Measurements from ENCODE around the gene ZHX3. TPM values are rescaled to one million over a fixed set of nuclear protein-coding genes. Genes with fewer than 3 reads are reported as not detected.

Gene ZHX3
- total and polyA plus RNA-seq, 2 of the 13 experiments (the other 11 are each of a cell fraction or from before 2014, with no cell fraction given), result 8.4 to 11.7 TPM

DNA sequence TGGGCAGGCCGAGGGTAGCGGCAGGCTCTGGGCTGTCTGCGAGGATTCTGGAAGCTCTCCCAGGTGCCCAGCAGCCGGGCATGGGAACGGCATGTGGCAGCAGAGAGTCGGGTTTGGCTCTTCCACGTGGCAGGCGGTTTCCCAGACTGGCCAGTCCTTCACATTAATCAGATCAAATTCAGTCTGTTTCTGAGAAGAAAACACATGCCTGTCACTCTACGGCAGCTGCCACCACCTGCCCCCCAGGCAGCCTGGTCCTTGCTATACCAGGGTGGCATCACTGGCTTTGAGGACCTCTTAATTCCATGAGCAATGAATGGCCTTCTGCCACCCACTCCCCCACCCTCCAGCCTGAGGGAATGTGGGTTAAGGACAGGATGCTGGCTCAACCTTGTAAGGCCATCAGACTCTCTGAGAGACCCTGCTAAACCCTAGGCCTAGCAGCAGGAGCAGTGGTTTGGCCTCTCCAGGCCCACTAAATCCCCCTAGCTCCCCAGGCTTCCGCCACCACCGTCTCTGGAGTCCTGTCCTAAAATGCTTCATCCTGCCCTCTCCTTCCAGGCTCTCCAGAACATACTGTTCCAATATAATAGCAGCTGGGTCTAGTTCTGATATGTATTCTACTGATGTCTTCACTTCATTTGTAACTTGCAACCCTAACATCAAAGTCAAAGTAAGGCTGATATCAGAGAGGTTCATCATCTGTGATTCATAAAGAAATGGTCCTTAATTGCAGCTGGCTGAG, 132.3 kb downstream of the ZHX3 start:
- Histone ChIP-seq H2AFZ (ENCODE audit: low read length) (no peak overlapping the region), H3K4me2 (ENCODE audit: low read depth, low read length) (no peak overlapping the region), H3K9me3 (ENCODE audit: low read length) (no peaks in the 10 kb centered on the region), H3K27me3 (ENCODE audit: control insufficient read depth in 1 of 2, insufficient read depth in 2 of 2, low read length in 2 of 2) (no peaks in the 10 kb centered on the region), H3K9ac (ENCODE audit: insufficient read depth, low read depth, low read length) (no peak overlapping the region), H3K4me3 (replicated peaks in 1 of 3; ENCODE audit: insufficient read depth in 1 of 3, low read depth in 2 of 3, low read length in 3 of 3) (no peak overlapping the region), H3K4me1 (ENCODE audit: insufficient read depth, low read length) (peaks cover 9% of the 10 kb centered on the region), H3K79me2 (ENCODE audit: insufficient read depth, low read length) (no peaks in the 10 kb centered on the region), H3K27ac (ENCODE audit: extremely low read length, insufficient read depth, low read length) (no peak overlapping the region), H4K20me1 (ENCODE audit: insufficient read depth, low read length) (no peaks in the 10 kb centered on the region), H3K36me3 (replicated peaks in 1 of 2; ENCODE audit: control insufficient read depth in 1 of 2, insufficient read depth in 2 of 2, low read length in 2 of 2) (peaks cover 0 to 3% of the 10 kb centered on the region in 2 experiments; a peak in 2 of 5 replicates)
- BruUV-seq (replicated peaks), result no TSS peak
- TF ChIP-seq ZNF484 (CRISPR knock-in tag; IDR thresholded peaks at IDR 0.05; ENCODE audit: borderline replicate concordance, low read depth) (no peak), ZSCAN25 (CRISPR knock-in tag; IDR thresholded peaks at IDR 0.05) (no peak)
- TF ChIP-seq, protein P1, sequence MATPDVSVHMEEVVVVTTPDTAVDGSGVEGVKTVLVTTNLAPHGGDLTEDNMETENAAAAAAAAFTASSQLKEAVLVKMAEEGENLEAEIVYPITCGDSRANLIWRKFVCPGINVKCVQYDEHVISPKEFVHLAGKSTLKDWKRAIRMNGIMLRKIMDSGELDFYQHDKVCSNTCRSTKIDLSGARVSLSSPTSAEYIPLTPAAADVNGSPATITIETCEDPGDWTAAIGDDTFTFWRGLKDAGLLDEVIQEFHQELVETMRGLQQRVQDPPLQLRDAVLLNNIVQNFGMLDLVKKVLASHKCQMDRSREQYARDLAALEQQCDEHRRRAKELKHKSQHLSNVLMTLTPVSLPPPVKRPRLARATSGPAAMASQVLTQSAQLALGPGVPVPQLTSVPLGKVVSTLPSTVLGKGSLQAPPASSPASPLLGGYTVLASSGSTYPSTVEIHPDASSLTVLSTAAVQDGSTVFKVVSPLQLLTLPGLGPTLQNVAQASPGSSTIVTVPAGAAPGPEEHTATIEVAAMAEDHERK (CRISPR knock-in tag; IDR thresholded peaks at IDR 0.05; ENCODE audit: low read depth), result no peak
- TF ChIP-seq, protein P2, sequence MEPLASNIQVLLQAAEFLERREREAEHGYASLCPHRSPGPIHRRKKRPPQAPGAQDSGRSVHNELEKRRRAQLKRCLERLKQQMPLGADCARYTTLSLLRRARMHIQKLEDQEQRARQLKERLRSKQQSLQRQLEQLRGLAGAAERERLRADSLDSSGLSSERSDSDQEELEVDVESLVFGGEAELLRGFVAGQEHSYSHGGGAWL (CRISPR knock-in tag; IDR thresholded peaks at IDR 0.05), result no peak
- in situ Hi-C loops (cut with HindIII; ENCODE audit: extremely low pct_ligation_motif_present, low pct_unique_long_range_greater_than_20kb) (no loop called here), intact Hi-C loops (cut with micrococcal nuclease; ENCODE audit: unreplicated experiment) (no loop called here)
- ATAC-seq, result no peak
- CTCF ChIA-PET (ENCODE audit: low intra/inter-chr PET ratio, low total read pairs), result no interaction called here
- DNase-seq (ENCODE audit: low spot score), result no peak
- POLR2A ChIA-PET, result no interaction called here
- 92% methylated on average over 11 of the region's 11 CpGs for WGBS (ENCODE audit: low lambda C conversion rate)
- no peak for FAIRE-seq

DNA sequence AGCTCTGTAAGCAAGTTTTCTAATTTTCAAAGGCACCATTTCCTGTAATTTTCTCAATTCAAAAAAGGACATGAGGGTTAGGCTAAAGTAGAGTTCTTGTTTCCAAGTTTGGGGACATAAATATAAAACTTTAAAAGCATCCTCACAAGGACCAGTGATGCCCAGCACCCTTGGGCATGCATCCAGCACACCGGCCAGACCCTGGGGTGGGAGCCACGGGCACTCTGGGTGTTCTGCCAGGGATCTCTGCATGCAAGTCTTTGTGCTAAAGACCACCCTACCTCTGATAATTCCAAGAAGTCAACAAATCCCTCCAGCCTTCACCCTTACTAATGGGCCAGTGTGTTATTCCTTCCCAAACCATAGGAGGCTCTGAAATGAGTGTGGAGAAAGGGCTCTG, 133.7 kb downstream of the ZHX3 start:
- intact Hi-C loops (cut with micrococcal nuclease; ENCODE audit: unreplicated experiment), result no loop called here
- CTCF ChIA-PET (ENCODE audit: low intra/inter-chr PET ratio, low total read pairs), result no interaction called here
- DNase-seq (ENCODE audit: low spot score) (no peak), ATAC-seq (no peak), FAIRE-seq (no peak)
- 75% methylated on average over 2 of the region's 2 CpGs for WGBS (ENCODE audit: low lambda C conversion rate)
- H3K4me1 ChIP-seq (ENCODE audit: insufficient read depth, low read length), result peaks cover 12% of the 10 kb centered on the region
- in situ Hi-C loops (cut with HindIII; ENCODE audit: extremely low pct_ligation_motif_present, low pct_unique_long_range_greater_than_20kb), result no loop called here
- H3K4me2 ChIP-seq (ENCODE audit: low read depth, low read length), result no peak overlapping the region
- H3K4me3 ChIP-seq (replicated peaks in 1 of 3; ENCODE audit: insufficient read depth in 1 of 3, low read depth in 2 of 3, low read length in 3 of 3), result no peak overlapping the region
- peaks cover 0 to 3% of the 10 kb centered on the region in 2 experiments; a peak in 2 of 5 replicates for H3K36me3 ChIP-seq (replicated peaks in 1 of 2; ENCODE audit: control insufficient read depth in 1 of 2, insufficient read depth in 2 of 2, low read length in 2 of 2)
- H3K9me3 ChIP-seq (ENCODE audit: low read length), result no peaks in the 10 kb centered on the region
- no peak overlapping the region for H2AFZ ChIP-seq (ENCODE audit: low read length)
- H3K9ac ChIP-seq (ENCODE audit: insufficient read depth, low read depth, low read length), result no peak overlapping the region
- no peak overlapping the region for H3K27ac ChIP-seq (ENCODE audit: extremely low read length, insufficient read depth, low read length)
- no peaks in the 10 kb centered on the region for H3K79me2 ChIP-seq (ENCODE audit: insufficient read depth, low read length)
- H4K20me1 ChIP-seq (ENCODE audit: insufficient read depth, low read length), result no peaks in the 10 kb centered on the region
- BruUV-seq (replicated peaks), result no TSS peak
- no peaks in the 10 kb centered on the region for H3K27me3 ChIP-seq (ENCODE audit: control insufficient read depth in 1 of 2, insufficient read depth in 2 of 2, low read length in 2 of 2)
- POLR2A ChIA-PET, result no interaction called here
- TF ChIP-seq, protein P3, sequence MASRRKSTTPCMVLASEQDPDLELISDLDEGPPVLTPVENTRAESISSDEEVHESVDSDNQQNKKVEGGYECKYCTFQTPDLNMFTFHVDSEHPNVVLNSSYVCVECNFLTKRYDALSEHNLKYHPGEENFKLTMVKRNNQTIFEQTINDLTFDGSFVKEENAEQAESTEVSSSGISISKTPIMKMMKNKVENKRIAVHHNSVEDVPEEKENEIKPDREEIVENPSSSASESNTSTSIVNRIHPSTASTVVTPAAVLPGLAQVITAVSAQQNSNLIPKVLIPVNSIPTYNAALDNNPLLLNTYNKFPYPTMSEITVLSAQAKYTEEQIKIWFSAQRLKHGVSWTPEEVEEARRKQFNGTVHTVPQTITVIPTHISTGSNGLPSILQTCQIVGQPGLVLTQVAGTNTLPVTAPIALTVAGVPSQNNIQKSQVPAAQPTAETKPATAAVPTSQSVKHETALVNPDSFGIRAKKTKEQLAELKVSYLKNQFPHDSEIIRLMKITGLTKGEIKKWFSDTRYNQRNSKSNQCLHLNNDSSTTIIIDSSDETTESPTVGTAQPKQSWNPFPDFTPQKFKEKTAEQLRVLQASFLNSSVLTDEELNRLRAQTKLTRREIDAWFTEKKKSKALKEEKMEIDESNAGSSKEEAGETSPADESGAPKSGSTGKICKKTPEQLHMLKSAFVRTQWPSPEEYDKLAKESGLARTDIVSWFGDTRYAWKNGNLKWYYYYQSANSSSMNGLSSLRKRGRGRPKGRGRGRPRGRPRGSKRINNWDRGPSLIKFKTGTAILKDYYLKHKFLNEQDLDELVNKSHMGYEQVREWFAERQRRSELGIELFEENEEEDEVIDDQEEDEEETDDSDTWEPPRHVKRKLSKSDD (CRISPR knock-in tag; IDR thresholded peaks at IDR 0.05; ENCODE audit: low read depth), result no peak
- TF ChIP-seq DMAP1 (CRISPR knock-in tag; IDR thresholded peaks at IDR 0.05), result no peak
- TF ChIP-seq FOXJ3 (CRISPR knock-in tag; IDR thresholded peaks at IDR 0.05; ENCODE audit: borderline replicate concordance), result no peak
- TF ChIP-seq ZNF672 (CRISPR knock-in tag; IDR thresholded peaks at IDR 0.05), result no peak
- TF ChIP-seq ZNF546 (CRISPR knock-in tag; conservative IDR thresholded peaks at IDR 0.05), result no peak
- no peak for TF ChIP-seq PCBP1 (IDR thresholded peaks at IDR 0.05; ENCODE audit: borderline replicate concordance, low read depth, low read length)
- TF ChIP-seq ZNF33B (CRISPR knock-in tag; IDR thresholded peaks at IDR 0.05), result no peak
- no peak for TF ChIP-seq ZNF766 (CRISPR knock-in tag; IDR thresholded peaks at IDR 0.05; ENCODE audit: borderline replicate concordance)
